ENCODE results near the gene BRF1. TPM values are rescaled to one million over a fixed set of nuclear protein-coding genes. Genes with fewer than 3 reads are reported as not detected.

The BRF1 gene
- total RNA-seq, 2 experiments from 2014 or later: 23.7 to 26.4 TPM

GRCh38 chr14:105220699-105221597 lies 79.9 kb downstream of the BRF1 start:
- Histone ChIP-seq H3K79me2 (ENCODE audit: insufficient read depth, low read depth, low read length) (no peaks in the 10 kb centered on the region), H4K20me1 (ENCODE audit: insufficient read depth, low read length) (no peaks in the 10 kb centered on the region), H3K36me3 (ENCODE audit: insufficient read depth, low read length) (no peaks in the 10 kb centered on the region), H3K9me2 (ENCODE audit: insufficient read depth, low read length) (no peaks in the 10 kb centered on the region), H3K4me2 (ENCODE audit: low read length) (no peak overlapping the region), H3K4me3 (ENCODE audit: low read depth, low read length, poor library complexity, severe bottlenecking) (no peak overlapping the region), H3K4me1 (ENCODE audit: insufficient read depth, low read length, poor library complexity, severe bottlenecking) (no peaks in the 10 kb centered on the region), H3K27ac (ENCODE audit: low read depth, low read length, poor library complexity, severe bottlenecking) (no peak overlapping the region), H3K9me3 (ENCODE audit: low read length) (no peaks in the 10 kb centered on the region), H2AFZ (ENCODE audit: low read length) (no peak overlapping the region)
- ChIA-PET CTCF (ENCODE audit: unreplicated experiment) (interaction anchor here (0.6 kb wide), 1 partner anchor 822 kb away, joined by 4 read pairs; no protein-coding TSS in a partner anchor), POLR2A (interaction anchor here (0.6 kb wide), 1 partner anchor 44 kb away, joined by 3 read pairs; no protein-coding TSS in a partner anchor)
- no peak for DNase-seq (ENCODE audit: low spot score)
- TF ChIP-seq, protein P1, sequence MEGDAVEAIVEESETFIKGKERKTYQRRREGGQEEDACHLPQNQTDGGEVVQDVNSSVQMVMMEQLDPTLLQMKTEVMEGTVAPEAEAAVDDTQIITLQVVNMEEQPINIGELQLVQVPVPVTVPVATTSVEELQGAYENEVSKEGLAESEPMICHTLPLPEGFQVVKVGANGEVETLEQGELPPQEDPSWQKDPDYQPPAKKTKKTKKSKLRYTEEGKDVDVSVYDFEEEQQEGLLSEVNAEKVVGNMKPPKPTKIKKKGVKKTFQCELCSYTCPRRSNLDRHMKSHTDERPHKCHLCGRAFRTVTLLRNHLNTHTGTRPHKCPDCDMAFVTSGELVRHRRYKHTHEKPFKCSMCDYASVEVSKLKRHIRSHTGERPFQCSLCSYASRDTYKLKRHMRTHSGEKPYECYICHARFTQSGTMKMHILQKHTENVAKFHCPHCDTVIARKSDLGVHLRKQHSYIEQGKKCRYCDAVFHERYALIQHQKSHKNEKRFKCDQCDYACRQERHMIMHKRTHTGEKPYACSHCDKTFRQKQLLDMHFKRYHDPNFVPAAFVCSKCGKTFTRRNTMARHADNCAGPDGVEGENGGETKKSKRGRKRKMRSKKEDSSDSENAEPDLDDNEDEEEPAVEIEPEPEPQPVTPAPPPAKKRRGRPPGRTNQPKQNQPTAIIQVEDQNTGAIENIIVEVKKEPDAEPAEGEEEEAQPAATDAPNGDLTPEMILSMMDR (conservative IDR thresholded peaks at IDR 0.05; ENCODE audit: low read length): no peak
- no peak for TF ChIP-seq EZH2phosphoT487 (IDR thresholded peaks at IDR 0.05; ENCODE audit: borderline replicate concordance, low read depth, low read length)
- BruUV-seq (replicated peaks): no TSS peak
- intact Hi-C loops (cut with micrococcal nuclease; ENCODE audit: unreplicated experiment): no loop called here

DNA sequence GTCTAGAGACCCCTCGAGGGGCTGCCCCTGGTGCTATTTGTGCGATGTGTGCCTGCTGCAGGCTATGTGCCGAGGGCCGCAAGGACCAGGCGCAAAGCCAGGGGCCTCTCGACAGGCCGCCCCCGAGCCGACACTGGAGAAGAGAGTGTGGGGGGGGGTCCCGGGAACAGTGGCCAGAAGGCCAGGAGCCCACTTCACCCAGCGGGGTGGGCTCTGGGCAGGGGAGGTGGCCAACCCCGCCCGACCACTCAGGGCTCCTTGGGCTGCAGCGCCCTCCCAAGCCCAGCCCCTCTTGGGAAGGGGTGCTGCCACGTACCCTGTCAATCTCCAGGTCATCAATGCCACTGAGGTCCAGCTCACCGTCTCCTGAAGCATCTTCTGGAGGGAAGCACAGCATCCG lies 81.0 kb downstream of the BRF1 start:
- Histone ChIP-seq H3K9me2 (ENCODE audit: insufficient read depth, low read length) (no peaks in the 10 kb centered on the region), H2AFZ (ENCODE audit: low read length) (no peak overlapping the region), H3K27ac (ENCODE audit: low read depth, low read length, poor library complexity, severe bottlenecking) (no peak overlapping the region), H4K20me1 (ENCODE audit: insufficient read depth, low read length) (no peaks in the 10 kb centered on the region), H3K9me3 (ENCODE audit: low read length) (no peaks in the 10 kb centered on the region), H3K4me3 (ENCODE audit: low read depth, low read length, poor library complexity, severe bottlenecking) (no peak overlapping the region), H3K4me2 (ENCODE audit: low read length) (no peak overlapping the region), H3K4me1 (ENCODE audit: insufficient read depth, low read length, poor library complexity, severe bottlenecking) (no peaks in the 10 kb centered on the region), H3K36me3 (ENCODE audit: insufficient read depth, low read length) (no peaks in the 10 kb centered on the region), H3K79me2 (ENCODE audit: insufficient read depth, low read depth, low read length) (no peaks in the 10 kb centered on the region)
- POLR2A ChIA-PET: no interaction called here
- intact Hi-C loops (cut with micrococcal nuclease; ENCODE audit: unreplicated experiment): no loop called here
- BruUV-seq (replicated peaks): no TSS peak
- no peak for DNase-seq (ENCODE audit: low spot score)
- CTCF ChIA-PET (ENCODE audit: unreplicated experiment): no interaction called here
- TF ChIP-seq, protein P1 (conservative IDR thresholded peaks at IDR 0.05; ENCODE audit: low read length): no peak
- TF ChIP-seq EZH2phosphoT487 (IDR thresholded peaks at IDR 0.05; ENCODE audit: borderline replicate concordance, low read depth, low read length): no peak

- no peak overlapping the region for H2AFZ ChIP-seq (ENCODE audit: low read length)
- no peaks in the 10 kb centered on the region for H3K36me3 ChIP-seq (ENCODE audit: insufficient read depth, low read length)
- CTCF ChIA-PET (ENCODE audit: unreplicated experiment): no interaction called here
- DNase-seq (ENCODE audit: low spot score): no peak
- no peaks in the 10 kb centered on the region for H3K9me2 ChIP-seq (ENCODE audit: insufficient read depth, low read length)
- no peaks in the 10 kb centered on the region for H4K20me1 ChIP-seq (ENCODE audit: insufficient read depth, low read length)
- POLR2A ChIA-PET: no interaction called here
- H3K79me2 ChIP-seq (ENCODE audit: insufficient read depth, low read depth, low read length): no peaks in the 10 kb centered on the region
- no peak overlapping the region for H3K27ac ChIP-seq (ENCODE audit: low read depth, low read length, poor library complexity, severe bottlenecking)
- no TSS peak for BruUV-seq (replicated peaks)
- no peaks in the 10 kb centered on the region for H3K9me3 ChIP-seq (ENCODE audit: low read length)
- H3K4me2 ChIP-seq (ENCODE audit: low read length): no peak overlapping the region
- no peaks in the 10 kb centered on the region for H3K4me1 ChIP-seq (ENCODE audit: insufficient read depth, low read length, poor library complexity, severe bottlenecking)
- intact Hi-C loops (cut with micrococcal nuclease; ENCODE audit: unreplicated experiment): no loop called here
- TF ChIP-seq EZH2phosphoT487 (IDR thresholded peaks at IDR 0.05; ENCODE audit: borderline replicate concordance, low read depth, low read length): no peak
- TF ChIP-seq, protein P1 (conservative IDR thresholded peaks at IDR 0.05; ENCODE audit: low read length): no peak
- no peak overlapping the region for H3K4me3 ChIP-seq (ENCODE audit: low read depth, low read length, poor library complexity, severe bottlenecking)
Measured at GRCh38 chr14:105219043-105219612, 81.7 kb downstream of the BRF1 start.

Data from OCI-LY7 (cell line).